ENCODE results near the gene KCNMB2. TPM values are rescaled to one million over a fixed set of nuclear protein-coding genes. Genes with fewer than 3 reads are reported as not detected.

KCNMB2 gene
- total RNA-seq, 1 experiment from 2014 or later = not detected

GRCh38 chr3:178526291-178526690 is 9.9 kb upstream of the KCNMB2 start:
- Histone ChIP-seq H3K9me3 (ENCODE audit: low read depth, low read length, poor library complexity, severe bottlenecking) (no peaks in the 10 kb centered on the region), H3K4me3 (ENCODE audit: low read depth, low read length, poor library complexity, severe bottlenecking) (no peak overlapping the region), H3K27me3 (replicated peaks; ENCODE audit: insufficient read depth, low read depth, low read length, poor library complexity) (no peaks in the 10 kb centered on the region), H3K27ac (ENCODE audit: low read depth, low read length, poor library complexity, severe bottlenecking) (no peak overlapping the region), H3K4me1 (ENCODE audit: insufficient read depth, low read length, poor library complexity, severe bottlenecking) (no peaks in the 10 kb centered on the region), H3K36me3 (ENCODE audit: insufficient read depth, low read length, poor library complexity, severe bottlenecking) (no peaks in the 10 kb centered on the region)
- ChIA-PET CTCF (no interaction called here), POLR2A (ENCODE audit: low non-redundant PET) (no interaction called here)
- DNase-seq (ENCODE audit: low spot score) = no peak
- no TSS peak for BruUV-seq (replicated peaks)
- intact Hi-C loops (cut with micrococcal nuclease; ENCODE audit: unreplicated experiment) = no loop called here
- no peak for TF ChIP-seq CTCF (conservative IDR thresholded peaks at IDR 0.05; ENCODE audit: low read depth, low read length)
- TF ChIP-seq EZH2 (IDR thresholded peaks at IDR 0.05; ENCODE audit: borderline replicate concordance, low read depth, low read length, poor library complexity, severe bottlenecking) = no peak

- intact Hi-C loops (cut with micrococcal nuclease; ENCODE audit: unreplicated experiment) = no loop called here
- Histone ChIP-seq H3K4me3 (ENCODE audit: low read depth, low read length, poor library complexity, severe bottlenecking) (no peak overlapping the region), H3K9me3 (ENCODE audit: low read depth, low read length, poor library complexity, severe bottlenecking) (no peaks in the 10 kb centered on the region), H3K36me3 (ENCODE audit: insufficient read depth, low read length, poor library complexity, severe bottlenecking) (no peaks in the 10 kb centered on the region), H3K27ac (ENCODE audit: low read depth, low read length, poor library complexity, severe bottlenecking) (no peak overlapping the region), H3K27me3 (replicated peaks; ENCODE audit: insufficient read depth, low read depth, low read length, poor library complexity) (no peaks in the 10 kb centered on the region), H3K4me1 (ENCODE audit: insufficient read depth, low read length, poor library complexity, severe bottlenecking) (no peaks in the 10 kb centered on the region)
- DNase-seq (ENCODE audit: low spot score) = no peak
- TF ChIP-seq CTCF (conservative IDR thresholded peaks at IDR 0.05; ENCODE audit: low read depth, low read length) (no peak), EZH2 (IDR thresholded peaks at IDR 0.05; ENCODE audit: borderline replicate concordance, low read depth, low read length, poor library complexity, severe bottlenecking) (no peak)
- ChIA-PET POLR2A (ENCODE audit: low non-redundant PET) (no interaction called here), CTCF (no interaction called here)
- BruUV-seq (replicated peaks) = no TSS peak
These were observed 8.3 kb upstream of the KCNMB2 start for GRCh38 chr3:178527981-178528380.

- no peak for DNase-seq (ENCODE audit: low spot score)
- H3K27ac ChIP-seq (ENCODE audit: low read depth, low read length, poor library complexity, severe bottlenecking) = no peak overlapping the region
- H3K4me1 ChIP-seq (ENCODE audit: insufficient read depth, low read length, poor library complexity, severe bottlenecking) = no peaks in the 10 kb centered on the region
- CTCF ChIA-PET = no interaction called here
- POLR2A ChIA-PET (ENCODE audit: low non-redundant PET) = no interaction called here
- intact Hi-C loops (cut with micrococcal nuclease; ENCODE audit: unreplicated experiment) = no loop called here
- H3K4me3 ChIP-seq (ENCODE audit: low read depth, low read length, poor library complexity, severe bottlenecking) = no peak overlapping the region
- H3K36me3 ChIP-seq (ENCODE audit: insufficient read depth, low read length, poor library complexity, severe bottlenecking) = no peaks in the 10 kb centered on the region
- BruUV-seq (replicated peaks) = no TSS peak
- H3K9me3 ChIP-seq (ENCODE audit: low read depth, low read length, poor library complexity, severe bottlenecking) = no peaks in the 10 kb centered on the region
- TF ChIP-seq EZH2 (IDR thresholded peaks at IDR 0.05; ENCODE audit: borderline replicate concordance, low read depth, low read length, poor library complexity, severe bottlenecking) = no peak
- TF ChIP-seq CTCF (conservative IDR thresholded peaks at IDR 0.05; ENCODE audit: low read depth, low read length) = no peak
- no peaks in the 10 kb centered on the region for H3K27me3 ChIP-seq (replicated peaks; ENCODE audit: insufficient read depth, low read depth, low read length, poor library complexity)
These were observed 6.5 kb upstream of the KCNMB2 start for GRCh38 chr3:178529606-178530225.
